MCF 10A (cell line): ENCODE data around the gene TRAPPC11. TPM values are rescaled to one million over a fixed set of nuclear protein-coding genes. Genes with fewer than 3 reads are reported as not detected.

Experiments used
- BruUV-seq: library from RNA; stranded (reverse); fragments of 400-500 nt; replicated peaks from 2 replicates; lab custom pipeline; 2021; lab: Mats Ljungman, UMichigan
- CTCF ChIA-PET: fragments of 300-600 bp; sonication (Branson Sonifier 250); formaldehyde crosslinking; extraction: SDS; loops from one replicate; lab custom pipeline; 2021; ENCODE audit warnings: antibody characterized with exemption, inconsistent platforms; lab: Yijun Ruan, JAX
- POLR2A ChIA-PET: fragments of 300-600, 350-650 bp; sonication (Branson Sonifier 250); formaldehyde crosslinking; extraction: SDS; loops from one replicate; lab custom pipeline; 2020; ENCODE audit warnings: antibody characterized with exemption, inconsistent platforms; lab: Yijun Ruan, JAX
- DNase-seq: peaks from one replicate; pipeline ENCODE4 v3.0.0-alpha.2; 2018; ENCODE audit not compliant: unreplicated experiment
- H3K27ac Mint-ChIP-seq: one replicate; pipeline ENCODE4 v1.8.0; 2022; ENCODE audit warnings: mild to moderate bottlenecking, low read depth, mixed read lengths; ENCODE audit not compliant: unreplicated experiment
- H3K27me3 Mint-ChIP-seq: one replicate; pipeline ENCODE4 v1.8.0; 2022; ENCODE audit warnings: mixed read lengths; ENCODE audit not compliant: insufficient read depth, unreplicated experiment
- H3K36me3 Mint-ChIP-seq: one replicate; pipeline ENCODE4 v1.8.0; 2022; ENCODE audit warnings: mild to moderate bottlenecking, moderate library complexity, mixed read lengths; ENCODE audit not compliant: insufficient read depth, unreplicated experiment
- H3K4me1 Mint-ChIP-seq: one replicate; pipeline ENCODE4 v1.8.0; 2022; ENCODE audit warnings: mixed read lengths; ENCODE audit not compliant: insufficient read depth, unreplicated experiment
- H3K4me3 Mint-ChIP-seq: one replicate; pipeline ENCODE4 v1.8.0; 2022; ENCODE audit warnings: mild to moderate bottlenecking, moderate library complexity, mixed read lengths; ENCODE audit not compliant: unreplicated experiment
- H3K9me3 Mint-ChIP-seq: one replicate; pipeline ENCODE4 v1.8.0; 2022; ENCODE audit warnings: mixed read lengths; ENCODE audit not compliant: unreplicated experiment
- intact Hi-C: fragments of 100-400 bp; cut with micrococcal nuclease; formaldehyde crosslinking; loops from 2 replicates; pipeline ENCODE4 v1.14.1; 2022
- total RNA-seq: library from RNA; stranded (reverse); gene quantifications from 2 replicates; pipeline ENCODE4 v1.2.3, GENCODE V29; 2022
- TF ChIP-seq, protein P1 (sequence below): fragments of 200-600 bp; IDR thresholded peaks from one replicate; pipeline ENCODE4 v1.8.0; 2022; ENCODE audit warnings: antibody characterized with exemption, mild to moderate bottlenecking; ENCODE audit not compliant: unreplicated experiment

Gene TRAPPC11
- total RNA-seq, 1 experiment from 2014 or later = 29.4 TPM

DNA sequence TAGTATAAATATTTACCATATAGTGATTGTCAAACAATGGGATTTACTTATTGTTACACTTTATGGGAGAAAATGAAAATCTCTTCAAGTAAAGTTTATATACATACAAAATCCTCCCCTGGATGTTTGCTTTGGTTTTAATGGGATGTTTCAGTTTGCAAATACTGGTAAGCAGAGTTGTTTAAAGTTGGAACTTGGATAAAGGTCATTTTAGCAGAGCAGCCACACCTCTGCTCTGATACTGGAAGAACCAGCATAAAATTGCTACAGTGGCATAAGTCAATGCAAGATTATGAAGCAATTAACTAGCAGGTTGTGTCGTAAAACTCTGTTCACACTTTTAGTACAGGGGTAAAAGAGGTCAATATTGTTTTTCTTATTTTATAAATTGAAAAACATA is 101.2 kb downstream of the TRAPPC11 start:
- ChIA-PET POLR2A (no interaction called here), CTCF (no interaction called here)
- Mint-ChIP-seq H3K4me1 (no peaks in the 10 kb centered on the region), H3K27ac (no peak overlapping the region), H3K9me3 (no peaks in the 10 kb centered on the region), H3K4me3 (no peak overlapping the region), H3K36me3 (no peaks in the 10 kb centered on the region), H3K27me3 (no peaks in the 10 kb centered on the region)
- intact Hi-C loops = no loop called here
- DNase-seq = no peak
- BruUV-seq = no TSS peak
- TF ChIP-seq, protein P1, sequence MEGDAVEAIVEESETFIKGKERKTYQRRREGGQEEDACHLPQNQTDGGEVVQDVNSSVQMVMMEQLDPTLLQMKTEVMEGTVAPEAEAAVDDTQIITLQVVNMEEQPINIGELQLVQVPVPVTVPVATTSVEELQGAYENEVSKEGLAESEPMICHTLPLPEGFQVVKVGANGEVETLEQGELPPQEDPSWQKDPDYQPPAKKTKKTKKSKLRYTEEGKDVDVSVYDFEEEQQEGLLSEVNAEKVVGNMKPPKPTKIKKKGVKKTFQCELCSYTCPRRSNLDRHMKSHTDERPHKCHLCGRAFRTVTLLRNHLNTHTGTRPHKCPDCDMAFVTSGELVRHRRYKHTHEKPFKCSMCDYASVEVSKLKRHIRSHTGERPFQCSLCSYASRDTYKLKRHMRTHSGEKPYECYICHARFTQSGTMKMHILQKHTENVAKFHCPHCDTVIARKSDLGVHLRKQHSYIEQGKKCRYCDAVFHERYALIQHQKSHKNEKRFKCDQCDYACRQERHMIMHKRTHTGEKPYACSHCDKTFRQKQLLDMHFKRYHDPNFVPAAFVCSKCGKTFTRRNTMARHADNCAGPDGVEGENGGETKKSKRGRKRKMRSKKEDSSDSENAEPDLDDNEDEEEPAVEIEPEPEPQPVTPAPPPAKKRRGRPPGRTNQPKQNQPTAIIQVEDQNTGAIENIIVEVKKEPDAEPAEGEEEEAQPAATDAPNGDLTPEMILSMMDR = no peak

Other genes with a start within 250 kb of the TRAPPC11 start
- gene CDKN2AIP, start 214.7 kb upstream of the TRAPPC11 start, total RNA-seq = 12.0 and 13.4 TPM in 2 replicates
- 7.1 and 10.5 TPM in 2 replicates for gene ING2, start 154.2 kb upstream of the TRAPPC11 start, total RNA-seq
- 23.0 and 26.1 TPM in 2 replicates for gene RWDD4, start 108 bp upstream of the TRAPPC11 start, total RNA-seq
- gene STOX2, start 246.0 kb downstream of the TRAPPC11 start, total RNA-seq = 1.1 TPM in 2 replicates